Hematopoietic multipotent progenitor cell treated with erythropoietin and hydrocortisone succinate and interleukin-3 and kit ligand, for 8 days (in vitro differentiated cells): ENCODE measurements around the gene MMP7.
A peak's percentile ranks its signal among the peaks of the same experiment; 100 is the strongest.
"Not testable (repeated sequence)": the region's sequence is repeated elsewhere in the genome, so short reads cannot be mapped to it uniquely, and the experiment has no call there.

Source experiments
- DNase-seq: peaks from one replicate; pipeline ENCODE4 v3.0.0-alpha.2; 2015

Gene MMP7

GRCh38 chr11:102538932-102539331, 8.4 kb upstream of the MMP7 start:
- DNase-seq = no peak

DNA sequence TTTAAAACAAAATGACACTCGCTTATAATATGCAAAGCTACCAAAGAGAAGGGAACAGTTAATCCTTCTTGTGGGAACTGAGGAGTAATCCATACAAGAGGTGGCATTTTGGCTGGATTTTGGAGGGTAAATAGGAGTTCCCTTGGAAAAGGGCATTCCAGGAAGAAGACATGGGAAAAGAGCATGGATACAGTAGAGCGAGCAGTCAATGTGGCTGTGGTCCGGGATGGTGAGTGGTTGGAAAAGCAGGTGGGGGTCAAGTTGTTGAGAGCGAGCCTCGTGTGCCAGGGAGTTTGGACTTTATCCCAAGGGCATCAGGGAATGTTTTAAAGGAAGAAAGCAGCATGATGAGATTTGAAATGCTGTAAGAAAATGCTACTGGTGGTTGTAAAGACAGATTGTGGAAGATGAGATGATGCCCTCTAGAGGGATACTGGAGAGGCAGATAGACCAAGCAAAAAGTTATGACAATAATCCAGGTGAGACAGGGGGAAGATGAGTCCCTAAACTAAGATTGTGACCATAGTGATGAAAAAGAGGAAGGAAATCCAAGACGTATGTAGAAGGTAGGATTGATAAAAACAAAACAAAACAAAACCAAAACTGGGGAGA, 3.8 kb upstream of the MMP7 start:
- no peak for DNase-seq

DNA sequence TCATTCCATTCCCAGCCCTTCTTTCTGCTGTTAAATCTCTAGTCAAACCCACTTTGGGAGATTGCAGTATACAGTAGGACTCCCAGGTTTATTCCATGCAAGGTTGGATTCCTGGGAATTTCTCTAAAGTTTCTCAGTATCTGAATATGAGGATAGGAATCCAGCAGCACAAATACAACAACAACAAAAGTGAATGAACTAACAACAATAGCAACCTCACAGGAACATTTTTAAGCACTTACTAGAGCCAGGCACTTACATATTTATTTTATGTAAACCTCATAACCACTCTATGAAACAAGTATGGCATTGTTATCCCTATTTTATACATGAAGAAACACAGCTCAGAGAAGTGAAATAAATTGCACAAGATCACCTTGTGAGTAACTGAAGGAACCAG, 1.9 kb downstream of the MMP7 start:
- no peak for DNase-seq

- DNase-seq = no peak
These were observed 2.9 kb downstream of the MMP7 start for GRCh38 chr11:102527684-102528083.

GRCh38 chr11:102527041-102527440, 3.5 kb downstream of the MMP7 start:
- no peak for DNase-seq

DNA sequence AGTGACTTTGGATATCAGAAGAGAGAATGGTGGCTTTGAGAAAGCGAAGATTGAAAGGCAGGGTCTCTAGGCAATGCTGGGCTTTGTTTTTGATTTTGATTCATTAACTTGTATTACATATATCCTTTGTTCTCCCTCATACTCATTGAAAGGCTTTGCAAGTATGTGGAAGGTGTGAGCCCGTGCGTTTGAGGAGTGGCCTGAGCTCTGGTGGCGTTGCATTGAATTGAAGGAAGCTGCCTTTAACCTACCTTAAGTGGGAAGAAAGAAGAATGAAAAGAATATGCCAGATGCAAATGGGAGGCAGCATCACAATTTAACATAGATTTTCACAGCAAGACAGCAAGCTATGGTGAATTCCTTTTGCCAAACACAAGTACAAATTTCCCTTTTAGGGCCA, 6.7 kb downstream of the MMP7 start:
- DNase-seq = no peak

DNA sequence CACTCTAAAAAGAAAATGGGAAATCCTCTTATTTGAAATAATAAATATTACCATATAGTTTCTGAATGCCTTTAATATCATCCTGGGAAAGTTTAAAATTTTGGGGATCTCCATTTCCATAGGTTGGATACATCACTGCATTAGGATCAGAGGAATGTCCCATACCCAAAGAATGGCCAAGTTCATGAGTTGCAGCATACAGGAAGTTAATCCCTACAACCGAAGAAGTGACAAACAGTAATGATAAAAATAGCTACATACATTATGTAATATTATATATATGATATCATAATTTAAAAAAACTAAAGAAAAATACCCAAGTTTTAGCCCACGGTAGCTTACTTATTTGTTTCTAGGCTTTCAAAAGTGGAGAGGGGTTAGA, 7.4 kb downstream of the MMP7 start:
- no peak for DNase-seq

DNA sequence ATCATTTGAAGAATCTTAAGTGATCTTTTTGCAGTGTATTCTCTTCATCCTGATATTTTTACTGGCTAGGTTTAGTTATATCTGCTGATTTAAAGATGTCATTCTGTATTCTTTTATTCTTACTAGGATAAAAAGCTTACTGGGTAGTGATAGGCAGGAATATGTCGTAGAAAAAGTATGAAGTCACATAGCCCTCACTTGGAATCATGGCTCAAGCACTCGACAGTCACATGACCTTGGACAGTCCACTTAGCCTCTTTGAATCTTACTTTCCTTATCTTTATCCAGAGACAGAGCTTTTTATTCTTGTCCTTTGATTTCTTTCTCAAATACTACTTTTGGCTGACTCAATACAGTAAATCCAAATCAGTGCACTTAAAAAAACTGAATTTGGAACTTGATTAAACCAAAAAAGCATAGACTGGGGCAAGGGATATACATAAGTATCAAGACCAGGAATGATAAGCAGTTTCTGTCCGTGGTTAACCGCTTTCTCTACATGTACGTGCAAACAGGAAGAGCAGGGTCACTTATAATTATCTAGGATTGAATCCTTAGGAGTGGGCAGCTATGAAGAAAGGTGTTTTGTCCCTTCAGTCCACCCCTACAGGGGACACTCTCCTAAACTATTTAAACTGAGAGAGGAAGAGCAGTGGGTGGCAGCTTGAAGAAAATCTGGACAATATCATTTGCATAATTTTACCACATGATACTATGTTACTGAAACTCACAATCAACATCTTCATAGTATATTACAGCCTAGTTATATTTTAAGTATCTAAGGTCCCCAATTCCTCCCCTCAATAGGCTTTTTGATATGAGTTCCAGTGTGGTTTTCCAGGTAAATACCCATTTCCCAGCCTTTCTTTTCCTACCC, 8.0 kb downstream of the MMP7 start:
- no peak for DNase-seq

DNA sequence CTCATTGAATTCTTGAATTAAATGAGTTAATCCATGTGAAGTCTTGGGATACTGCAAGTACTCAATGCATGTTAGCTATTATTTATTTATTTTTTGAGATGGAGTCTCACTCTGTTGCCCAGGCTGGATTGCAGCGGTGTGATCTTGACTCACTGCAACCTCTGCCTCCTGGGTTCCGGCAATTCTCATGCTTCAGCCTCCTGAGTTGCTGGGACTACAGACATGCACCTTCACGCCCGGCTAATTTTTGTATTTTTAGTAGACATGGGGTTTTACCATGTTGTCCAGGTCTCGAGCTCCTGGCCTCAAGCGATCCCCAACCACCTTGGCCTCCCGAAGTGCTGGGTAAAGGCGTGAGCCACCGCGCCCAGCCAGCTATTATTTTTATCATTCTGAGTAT, 9.4 kb downstream of the MMP7 start:
- no peak for DNase-seq

DNA sequence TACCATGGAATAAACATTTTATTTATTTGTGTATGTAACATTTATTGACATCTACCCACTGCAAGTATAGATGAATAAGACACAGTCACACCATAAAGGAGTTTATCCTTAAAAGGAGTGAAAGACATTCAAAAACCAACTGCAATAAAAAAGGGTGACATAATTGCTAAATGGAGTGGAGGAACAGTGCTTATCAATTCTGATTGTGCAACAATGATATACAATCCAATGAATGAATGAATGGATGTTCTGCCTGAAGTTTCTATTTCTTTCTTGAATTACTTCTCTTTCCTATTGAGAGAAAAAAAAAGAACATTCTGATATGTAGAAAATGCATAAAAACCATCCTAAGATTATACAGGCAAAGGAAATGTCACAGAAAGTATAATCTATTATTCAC, 10.0 kb downstream of the MMP7 start:
- DNase-seq = no peak

DNA sequence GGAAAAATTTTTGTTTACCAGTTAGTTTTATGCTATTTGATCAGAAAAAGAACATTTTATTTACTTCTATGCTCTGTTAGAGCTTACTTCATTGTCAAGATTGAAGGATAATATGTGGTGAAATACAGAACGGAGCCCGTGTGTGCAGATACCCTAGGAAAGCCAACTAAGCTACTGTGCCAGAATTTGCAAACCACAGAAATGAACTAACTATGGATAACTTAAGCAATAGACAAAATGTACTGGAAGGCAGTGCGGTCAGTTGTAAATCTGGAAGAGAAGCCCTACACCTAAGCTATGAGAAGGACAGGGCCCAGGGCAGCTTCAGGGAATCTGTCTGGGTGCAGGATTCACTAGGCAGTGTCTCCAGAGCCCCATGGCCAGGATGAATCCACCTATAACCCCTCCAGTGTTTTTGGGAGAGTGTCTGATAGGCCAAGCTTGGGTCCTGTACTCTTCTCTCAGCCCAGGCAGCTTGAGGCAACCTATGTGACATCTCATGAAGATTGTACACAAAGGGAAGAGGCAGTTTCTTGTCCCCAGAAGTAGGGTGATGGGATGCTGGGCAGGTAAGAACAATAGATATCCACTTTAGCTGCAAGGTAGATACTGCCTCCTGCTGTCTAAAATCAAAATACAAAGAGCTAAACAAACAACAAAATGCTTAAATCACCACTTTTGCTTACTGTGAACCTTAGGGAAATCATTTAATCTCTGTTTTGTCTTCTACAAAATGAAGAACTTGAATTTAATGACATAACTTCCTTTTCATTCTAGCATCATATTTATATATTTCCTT, 12.1 kb downstream of the MMP7 start:
- DNase-seq = no peak

DNA sequence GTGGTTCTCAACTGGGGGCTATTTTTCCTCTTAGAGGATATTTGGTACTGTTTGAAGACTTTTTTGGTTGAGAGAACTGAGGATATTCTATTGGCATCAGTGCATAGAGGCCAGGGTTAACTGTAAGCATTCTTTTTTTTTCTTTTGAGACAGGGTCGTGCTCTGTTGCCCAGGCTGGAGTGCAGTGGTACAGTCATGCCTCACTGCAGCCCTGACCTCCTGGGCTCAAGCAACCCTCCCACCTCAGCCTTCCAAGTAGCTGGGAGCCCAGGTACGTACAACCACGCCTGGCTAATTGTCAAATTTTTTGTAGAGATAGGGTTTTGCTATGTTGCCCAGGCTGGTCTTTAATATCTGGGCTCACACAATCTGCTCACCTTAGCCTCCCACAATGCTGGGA, 12.9 kb downstream of the MMP7 start:
- DNase-seq = no peak

DNA sequence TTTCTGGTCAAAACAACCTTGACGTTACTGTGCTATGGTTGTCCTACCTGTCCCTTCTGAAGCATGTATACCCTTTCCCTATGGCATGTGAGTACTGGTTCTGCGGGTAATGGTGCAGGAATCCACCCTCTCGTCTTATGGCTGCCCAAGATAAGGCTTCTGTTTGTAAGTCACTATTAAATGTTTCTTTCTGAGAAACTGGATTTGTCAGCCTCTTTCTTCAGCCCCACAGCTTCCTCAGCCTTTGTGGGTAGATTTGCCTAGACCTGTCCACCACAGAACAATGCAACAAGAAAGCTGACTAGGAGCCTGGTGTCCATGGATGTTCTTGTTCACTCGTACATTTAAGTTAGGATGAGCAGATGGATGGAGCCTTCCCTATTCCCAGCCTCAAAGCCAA, 14.4 kb downstream of the MMP7 start:
- no peak for DNase-seq

- no peak for DNase-seq
These were observed 16.7 kb downstream of the MMP7 start for GRCh38 chr11:102513869-102514268.

DNA sequence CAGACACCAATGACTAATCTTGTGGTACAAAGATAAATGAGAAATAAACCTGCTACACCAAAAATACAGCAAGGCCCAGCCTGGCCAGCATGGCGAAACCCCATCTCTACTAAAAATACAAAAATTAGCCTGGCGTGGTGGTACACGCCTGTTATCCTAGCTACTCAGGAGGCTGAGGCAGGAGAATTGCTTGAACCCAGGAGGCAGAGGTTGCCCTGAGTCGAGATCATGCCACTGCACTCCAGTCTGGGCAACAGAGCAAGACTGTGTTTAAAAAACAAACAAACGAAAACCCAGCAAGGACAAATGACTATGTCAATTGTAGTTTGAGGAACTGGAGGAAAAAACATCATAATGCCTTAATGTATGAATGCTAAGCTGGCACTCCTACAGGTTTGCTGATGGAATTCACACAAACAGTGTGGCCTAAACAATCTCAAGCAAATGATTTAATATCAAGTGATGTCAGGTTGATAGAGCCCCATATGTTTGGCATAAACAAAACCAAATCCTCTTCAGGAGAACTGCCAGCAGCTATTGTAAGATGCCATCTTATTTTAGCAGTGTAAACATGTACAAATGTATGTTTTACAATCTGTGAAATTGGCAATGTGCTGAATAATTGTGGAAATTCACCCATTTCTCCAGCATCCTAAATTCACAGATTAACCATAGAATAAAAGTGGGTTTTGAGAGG, 20.0 kb downstream of the MMP7 start:
- no peak for DNase-seq

- not testable (repeated sequence) for DNase-seq
These were observed 27.7 kb downstream of the MMP7 start for GRCh38 chr11:102502831-102503230.

DNA sequence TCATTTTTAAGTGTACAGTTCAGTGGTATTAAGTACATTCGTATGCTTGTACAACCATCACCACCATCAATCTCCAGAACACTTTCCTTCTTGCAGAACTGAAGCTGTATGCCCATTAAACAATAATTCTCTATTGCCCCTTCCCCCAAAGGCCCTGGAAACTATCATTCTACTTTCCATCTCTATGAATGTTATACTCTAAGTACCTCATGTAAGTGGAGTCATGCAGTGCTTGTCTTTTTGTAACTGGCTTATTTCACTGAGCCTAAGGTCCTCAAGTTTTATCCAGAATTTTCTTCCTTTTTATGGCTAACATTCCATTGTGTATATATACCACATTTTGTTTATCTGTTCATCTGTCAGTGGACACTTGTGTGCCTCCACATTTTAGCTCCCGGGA, 29.7 kb downstream of the MMP7 start:
- no peak for DNase-seq

DNA sequence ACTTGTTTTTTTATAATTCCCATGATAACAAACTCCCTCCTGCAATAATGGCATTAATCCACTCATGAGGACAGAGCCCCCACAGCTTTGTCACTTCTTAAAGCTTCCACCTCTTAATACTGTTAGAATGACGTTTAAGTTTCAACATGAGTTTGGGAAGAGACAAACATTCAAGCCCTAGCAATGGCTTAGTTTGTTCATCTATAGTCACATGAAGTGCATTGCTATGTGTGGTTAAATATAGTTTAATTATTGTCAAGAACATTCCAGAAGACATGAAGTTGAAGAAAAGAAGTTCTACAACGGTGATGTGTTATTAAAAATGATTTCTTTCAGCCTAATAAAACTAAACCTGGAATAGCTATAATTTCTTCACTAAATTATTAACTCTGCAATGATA, 30.6 kb downstream of the MMP7 start:
- DNase-seq = no peak

- no peak for DNase-seq
These were observed 31.4 kb downstream of the MMP7 start for GRCh38 chr11:102499151-102499550.

- DNase-seq = no peak
These were observed 33.5 kb downstream of the MMP7 start for GRCh38 chr11:102497061-102497460.

DNA sequence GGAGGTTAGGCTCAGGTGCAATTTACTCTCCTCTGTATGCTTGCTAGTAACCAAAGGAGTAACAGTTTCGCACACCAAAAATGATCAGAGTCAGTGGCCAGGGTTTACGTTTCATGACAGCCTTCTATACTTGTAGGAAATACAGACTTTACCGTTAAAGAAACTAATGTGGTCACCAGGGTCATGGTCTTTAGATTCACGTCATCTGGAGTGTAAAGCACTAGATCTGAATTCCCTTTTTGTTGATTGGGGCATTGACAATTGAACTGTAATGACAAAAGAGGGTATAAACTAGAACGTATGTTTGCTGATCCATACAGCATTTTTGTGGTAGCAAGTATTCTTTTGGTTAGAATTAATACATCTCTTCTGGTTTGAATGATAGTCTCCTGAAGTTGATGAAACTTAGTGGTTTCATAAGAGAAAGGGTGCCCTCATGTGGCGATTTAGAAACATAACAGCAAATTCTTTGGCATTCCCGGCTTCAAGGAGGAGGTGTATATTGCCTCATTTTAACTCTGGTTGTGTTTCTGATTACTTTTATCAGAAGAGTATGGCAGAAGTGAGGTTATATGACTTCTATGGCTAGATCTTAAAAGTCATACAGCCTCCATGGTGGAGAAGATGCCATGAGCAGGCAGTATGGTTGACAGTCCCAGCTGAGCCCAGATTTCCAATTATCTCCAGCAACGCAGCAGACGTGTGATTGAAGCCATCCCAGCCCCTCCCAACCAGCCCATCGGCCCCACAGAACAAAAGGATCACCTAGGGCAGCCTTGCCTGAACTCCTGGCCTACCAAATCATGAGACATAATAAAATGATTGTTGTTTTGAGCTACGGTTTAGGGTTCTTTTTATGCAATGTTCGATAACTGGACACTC, 35.1 kb downstream of the MMP7 start:
- peak; percentile 87 for DNase-seq

GRCh38 chr11:102494216-102494615, 36.3 kb downstream of the MMP7 start:
- DNase-seq = no peak
